ENCODE data around the gene OGFOD2.

The OGFOD2 gene

DNA sequence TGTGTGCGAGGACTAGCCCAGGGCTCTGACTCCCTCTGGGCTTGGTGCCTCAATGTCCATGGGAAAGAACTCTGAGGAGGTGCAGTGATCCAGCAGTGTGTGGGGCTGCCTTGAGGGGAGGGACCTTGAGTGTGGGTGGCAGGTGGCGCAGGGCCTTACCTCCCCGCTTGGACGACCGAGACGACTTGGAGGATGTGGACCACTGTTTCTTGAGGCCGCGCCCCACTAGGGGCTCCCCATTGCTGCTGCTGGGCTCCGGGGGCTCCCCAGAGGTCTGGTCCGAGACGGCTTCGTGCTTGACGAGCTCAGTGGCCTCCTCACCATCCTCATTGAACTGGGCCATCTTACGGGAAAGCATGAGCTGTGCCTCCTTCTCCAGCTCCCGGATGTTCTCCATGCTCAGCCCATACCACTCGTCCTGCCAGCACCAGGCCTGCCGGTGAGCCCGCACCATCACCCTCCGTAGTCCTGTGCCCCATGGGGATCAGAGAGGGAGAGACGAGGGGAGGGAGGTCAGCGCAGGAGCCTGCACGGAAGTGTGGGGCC lies 30.1 kb downstream of the OGFOD2 start (continued):
- TF ChIP-seq, protein P1, sequence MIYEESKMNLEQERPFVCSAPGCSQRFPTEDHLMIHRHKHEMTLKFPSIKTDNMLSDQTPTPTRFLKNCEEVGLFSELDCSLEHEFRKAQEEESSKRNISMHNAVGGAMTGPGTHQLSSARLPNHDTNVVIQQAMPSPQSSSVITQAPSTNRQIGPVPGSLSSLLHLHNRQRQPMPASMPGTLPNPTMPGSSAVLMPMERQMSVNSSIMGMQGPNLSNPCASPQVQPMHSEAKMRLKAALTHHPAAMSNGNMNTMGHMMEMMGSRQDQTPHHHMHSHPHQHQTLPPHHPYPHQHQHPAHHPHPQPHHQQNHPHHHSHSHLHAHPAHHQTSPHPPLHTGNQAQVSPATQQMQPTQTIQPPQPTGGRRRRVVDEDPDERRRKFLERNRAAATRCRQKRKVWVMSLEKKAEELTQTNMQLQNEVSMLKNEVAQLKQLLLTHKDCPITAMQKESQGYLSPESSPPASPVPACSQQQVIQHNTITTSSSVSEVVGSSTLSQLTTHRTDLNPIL (CRISPR knock-in tag; IDR thresholded peaks at IDR 0.05; ENCODE audit: low read depth): no peak
- TF ChIP-seq ARNTL (CRISPR knock-in tag; IDR thresholded peaks at IDR 0.05; ENCODE audit: borderline replicate concordance, low read depth) (no peak), ZNF70 (CRISPR knock-in tag; IDR thresholded peaks at IDR 0.05) (no peak), TOX (CRISPR knock-in tag; IDR thresholded peaks at IDR 0.05; ENCODE audit: borderline replicate concordance) (no peak), ISL1 (CRISPR knock-in tag; IDR thresholded peaks at IDR 0.05) (no peak), CSDC2 (CRISPR knock-in tag; IDR thresholded peaks at IDR 0.05) (no peak)
- TF ChIP-seq, protein P2, sequence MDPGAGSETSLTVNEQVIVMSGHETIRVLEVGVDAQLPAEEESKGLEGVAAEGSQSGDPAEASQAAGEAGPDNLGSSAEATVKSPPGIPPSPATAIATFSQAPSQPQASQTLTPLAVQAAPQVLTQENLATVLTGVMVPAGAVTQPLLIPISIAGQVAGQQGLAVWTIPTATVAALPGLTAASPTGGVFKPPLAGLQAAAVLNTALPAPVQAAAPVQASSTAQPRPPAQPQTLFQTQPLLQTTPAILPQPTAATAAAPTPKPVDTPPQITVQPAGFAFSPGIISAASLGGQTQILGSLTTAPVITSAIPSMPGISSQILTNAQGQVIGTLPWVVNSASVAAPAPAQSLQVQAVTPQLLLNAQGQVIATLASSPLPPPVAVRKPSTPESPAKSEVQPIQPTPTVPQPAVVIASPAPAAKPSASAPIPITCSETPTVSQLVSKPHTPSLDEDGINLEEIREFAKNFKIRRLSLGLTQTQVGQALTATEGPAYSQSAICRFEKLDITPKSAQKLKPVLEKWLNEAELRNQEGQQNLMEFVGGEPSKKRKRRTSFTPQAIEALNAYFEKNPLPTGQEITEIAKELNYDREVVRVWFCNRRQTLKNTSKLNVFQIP (CRISPR knock-in tag; IDR thresholded peaks at IDR 0.05; ENCODE audit: borderline replicate concordance, low read depth): no peak

DNA sequence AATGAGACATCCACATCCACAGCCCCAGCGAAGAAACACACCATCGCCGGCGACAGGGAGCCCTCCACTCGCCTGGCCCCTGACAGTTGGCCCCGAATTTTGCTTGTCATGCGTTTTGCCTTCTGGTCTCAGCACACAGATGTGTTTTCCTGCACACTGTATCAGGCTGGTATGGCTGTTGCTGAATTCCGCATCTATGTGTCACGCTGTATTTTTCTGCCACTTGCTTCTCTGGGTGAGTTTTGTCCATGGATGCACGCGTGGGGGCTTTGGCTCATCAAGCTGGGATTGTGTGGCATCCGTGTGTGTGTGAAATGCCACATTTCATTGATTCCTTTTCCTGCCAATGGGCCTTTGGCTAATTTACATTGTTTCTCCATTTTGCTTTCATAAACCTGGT lies 31.9 kb downstream of the OGFOD2 start:
- TF ChIP-seq, protein P1 (CRISPR knock-in tag; IDR thresholded peaks at IDR 0.05; ENCODE audit: low read depth): no peak
- no peak for ATAC-seq

DNA sequence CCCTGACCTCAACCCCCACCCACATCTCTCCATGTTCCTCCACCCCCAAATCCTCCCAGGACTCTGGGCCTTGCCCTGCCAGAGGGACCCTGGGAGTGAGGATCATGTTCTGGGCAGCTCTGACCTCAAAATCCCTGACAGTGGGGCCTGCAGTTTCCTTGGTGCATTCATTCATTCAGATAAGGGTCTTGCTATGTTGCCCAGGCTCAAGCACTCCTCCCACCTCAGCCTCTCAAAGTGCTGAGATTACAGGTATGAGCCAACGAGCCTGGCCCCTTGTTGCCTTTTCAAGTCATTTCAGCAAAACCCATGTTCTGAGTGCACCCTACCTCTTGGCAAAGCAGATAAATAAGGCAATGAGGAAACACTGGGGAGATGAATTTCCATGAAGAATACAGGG lies 35.1 kb downstream of the OGFOD2 start:
- ATAC-seq: no peak
- no peak for TF ChIP-seq PPARA (CRISPR knock-in tag; IDR thresholded peaks at IDR 0.05; ENCODE audit: borderline replicate concordance)
- TF ChIP-seq ZNF8 (CRISPR knock-in tag; IDR thresholded peaks at IDR 0.05): no peak
- TF ChIP-seq, protein P3, sequence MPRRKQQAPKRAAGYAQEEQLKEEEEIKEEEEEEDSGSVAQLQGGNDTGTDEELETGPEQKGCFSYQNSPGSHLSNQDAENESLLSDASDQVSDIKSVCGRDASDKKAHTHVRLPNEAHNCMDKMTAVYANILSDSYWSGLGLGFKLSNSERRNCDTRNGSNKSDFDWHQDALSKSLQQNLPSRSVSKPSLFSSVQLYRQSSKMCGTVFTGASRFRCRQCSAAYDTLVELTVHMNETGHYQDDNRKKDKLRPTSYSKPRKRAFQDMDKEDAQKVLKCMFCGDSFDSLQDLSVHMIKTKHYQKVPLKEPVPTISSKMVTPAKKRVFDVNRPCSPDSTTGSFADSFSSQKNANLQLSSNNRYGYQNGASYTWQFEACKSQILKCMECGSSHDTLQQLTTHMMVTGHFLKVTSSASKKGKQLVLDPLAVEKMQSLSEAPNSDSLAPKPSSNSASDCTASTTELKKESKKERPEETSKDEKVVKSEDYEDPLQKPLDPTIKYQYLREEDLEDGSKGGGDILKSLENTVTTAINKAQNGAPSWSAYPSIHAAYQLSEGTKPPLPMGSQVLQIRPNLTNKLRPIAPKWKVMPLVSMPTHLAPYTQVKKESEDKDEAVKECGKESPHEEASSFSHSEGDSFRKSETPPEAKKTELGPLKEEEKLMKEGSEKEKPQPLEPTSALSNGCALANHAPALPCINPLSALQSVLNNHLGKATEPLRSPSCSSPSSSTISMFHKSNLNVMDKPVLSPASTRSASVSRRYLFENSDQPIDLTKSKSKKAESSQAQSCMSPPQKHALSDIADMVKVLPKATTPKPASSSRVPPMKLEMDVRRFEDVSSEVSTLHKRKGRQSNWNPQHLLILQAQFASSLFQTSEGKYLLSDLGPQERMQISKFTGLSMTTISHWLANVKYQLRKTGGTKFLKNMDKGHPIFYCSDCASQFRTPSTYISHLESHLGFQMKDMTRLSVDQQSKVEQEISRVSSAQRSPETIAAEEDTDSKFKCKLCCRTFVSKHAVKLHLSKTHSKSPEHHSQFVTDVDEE (CRISPR knock-in tag; IDR thresholded peaks at IDR 0.05): no peak
- TF ChIP-seq, protein P1 (CRISPR knock-in tag; IDR thresholded peaks at IDR 0.05; ENCODE audit: low read depth): no peak
- no peak for TF ChIP-seq TOX (CRISPR knock-in tag; IDR thresholded peaks at IDR 0.05; ENCODE audit: borderline replicate concordance)
- no peak for TF ChIP-seq TCF4 (CRISPR knock-in tag; IDR thresholded peaks at IDR 0.05; ENCODE audit: borderline replicate concordance)
- TF ChIP-seq GLIS3 (CRISPR knock-in tag; IDR thresholded peaks at IDR 0.05): no peak
- no peak for TF ChIP-seq ZC3H10 (CRISPR knock-in tag; IDR thresholded peaks at IDR 0.05)
- no peak for TF ChIP-seq ZNF565 (CRISPR knock-in tag; conservative IDR thresholded peaks at IDR 0.05; ENCODE audit: low read depth)
- TF ChIP-seq RARB (CRISPR knock-in tag; IDR thresholded peaks at IDR 0.05): no peak
- no peak for TF ChIP-seq ZFP3 (CRISPR knock-in tag; IDR thresholded peaks at IDR 0.05)
- TF ChIP-seq ISL1 (CRISPR knock-in tag; IDR thresholded peaks at IDR 0.05): no peak
- TF ChIP-seq ESRRG (CRISPR knock-in tag; IDR thresholded peaks at IDR 0.05): no peak
- no peak for TF ChIP-seq SNAI2 (CRISPR knock-in tag; IDR thresholded peaks at IDR 0.05)
- no peak for TF ChIP-seq ZFP30 (CRISPR knock-in tag; IDR thresholded peaks at IDR 0.05)
- no peak for TF ChIP-seq ZNF70 (CRISPR knock-in tag; IDR thresholded peaks at IDR 0.05)
- TF ChIP-seq ARNTL (CRISPR knock-in tag; IDR thresholded peaks at IDR 0.05; ENCODE audit: borderline replicate concordance, low read depth): no peak
- TF ChIP-seq, protein P2 (CRISPR knock-in tag; IDR thresholded peaks at IDR 0.05; ENCODE audit: borderline replicate concordance, low read depth): no peak
- no peak for TF ChIP-seq OSR1 (CRISPR knock-in tag; IDR thresholded peaks at IDR 0.05)
- TF ChIP-seq, protein P4, sequence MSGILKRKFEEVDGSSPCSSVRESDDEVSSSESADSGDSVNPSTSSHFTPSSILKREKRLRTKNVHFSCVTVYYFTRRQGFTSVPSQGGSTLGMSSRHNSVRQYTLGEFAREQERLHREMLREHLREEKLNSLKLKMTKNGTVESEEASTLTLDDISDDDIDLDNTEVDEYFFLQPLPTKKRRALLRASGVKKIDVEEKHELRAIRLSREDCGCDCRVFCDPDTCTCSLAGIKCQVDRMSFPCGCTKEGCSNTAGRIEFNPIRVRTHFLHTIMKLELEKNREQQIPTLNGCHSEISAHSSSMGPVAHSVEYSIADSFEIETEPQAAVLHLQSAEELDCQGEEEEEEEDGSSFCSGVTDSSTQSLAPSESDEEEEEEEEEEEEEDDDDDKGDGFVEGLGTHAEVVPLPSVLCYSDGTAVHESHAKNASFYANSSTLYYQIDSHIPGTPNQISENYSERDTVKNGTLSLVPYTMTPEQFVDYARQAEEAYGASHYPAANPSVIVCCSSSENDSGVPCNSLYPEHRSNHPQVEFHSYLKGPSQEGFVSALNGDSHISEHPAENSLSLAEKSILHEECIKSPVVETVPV (CRISPR knock-in tag; IDR thresholded peaks at IDR 0.05): no peak
